Activated CD4-positive, alpha-beta T cell treated with anti-CD3 and anti-CD28 coated beads, Interleukin-2, amount 50 U/mL, for 24 hours (primary cell): ENCODE data around the gene ZNF385C.
A peak's percentile ranks its signal among the peaks of the same experiment; 100 is the strongest.

ENCODE experiments used
- DNase-seq, 2 donors: peaks; one replicate each; pipeline ENCODE4 v3.0.0-alpha.2; 2020; ENCODE audit warnings: low read depth in 1 of 2, low spot score in 1 of 2

The ZNF385C gene

DNA sequence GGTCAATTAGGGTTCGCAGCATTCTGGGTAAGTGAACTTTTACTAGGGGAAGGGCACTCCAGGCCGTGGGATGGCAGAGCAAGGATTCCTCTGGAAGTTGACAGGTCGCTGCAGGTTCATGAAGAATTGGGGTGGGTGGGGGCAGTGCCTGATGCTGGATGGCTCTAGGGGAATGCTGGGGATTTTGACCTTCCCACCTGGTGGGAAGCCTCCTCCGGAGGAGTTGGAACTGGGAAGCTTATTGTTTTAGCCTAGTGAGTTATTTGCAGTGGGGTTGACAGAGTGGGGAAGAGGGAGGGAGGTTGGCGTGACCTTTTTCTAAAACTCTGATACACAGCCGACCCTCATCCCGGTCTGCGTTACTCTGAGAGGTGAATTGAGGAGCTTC is 47.3 kb downstream of the ZNF385C start:
- DNase-seq: no peak

DNA sequence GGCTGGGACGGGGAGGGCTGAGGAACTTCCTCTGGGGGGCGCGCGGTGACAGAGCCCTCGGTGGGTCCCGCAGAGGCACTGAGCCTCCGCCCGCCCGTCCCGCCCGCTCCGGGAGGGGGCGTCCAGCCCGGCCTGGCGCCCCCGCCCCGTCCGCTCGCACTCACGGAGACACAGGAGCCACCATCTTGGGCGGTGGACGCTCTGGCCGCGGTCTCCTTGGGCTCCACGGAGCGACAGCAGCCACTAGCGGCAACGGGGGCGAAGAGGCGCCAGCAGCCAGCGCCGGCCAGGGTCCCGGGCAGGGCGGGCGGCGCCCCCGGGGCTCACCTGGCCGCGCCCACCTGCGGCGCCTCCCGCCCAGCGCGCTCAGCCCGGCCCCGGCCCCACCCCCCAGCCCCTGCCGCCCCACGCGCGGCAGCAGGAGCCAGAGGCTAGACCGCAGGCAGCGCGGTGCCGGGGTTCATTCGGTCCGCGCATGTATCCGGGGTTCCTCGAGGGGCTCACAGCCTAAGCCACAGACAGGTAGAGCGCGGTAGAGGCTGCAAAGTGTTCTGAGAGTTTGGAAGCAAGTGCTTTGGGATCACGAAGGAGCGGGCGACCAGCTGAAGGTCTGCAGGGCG is 47.8 kb downstream of the ZNF385C start, which contains the start of gene C17orf113:
TSS of gene C17orf113 (minus strand) at position 209 of the 620 bp plus-strand sequence. CDS start 7,225 bp downstream, outside the sequence.
- DNase-seq: peak in 1 of 2 donors; percentile 20

DNA sequence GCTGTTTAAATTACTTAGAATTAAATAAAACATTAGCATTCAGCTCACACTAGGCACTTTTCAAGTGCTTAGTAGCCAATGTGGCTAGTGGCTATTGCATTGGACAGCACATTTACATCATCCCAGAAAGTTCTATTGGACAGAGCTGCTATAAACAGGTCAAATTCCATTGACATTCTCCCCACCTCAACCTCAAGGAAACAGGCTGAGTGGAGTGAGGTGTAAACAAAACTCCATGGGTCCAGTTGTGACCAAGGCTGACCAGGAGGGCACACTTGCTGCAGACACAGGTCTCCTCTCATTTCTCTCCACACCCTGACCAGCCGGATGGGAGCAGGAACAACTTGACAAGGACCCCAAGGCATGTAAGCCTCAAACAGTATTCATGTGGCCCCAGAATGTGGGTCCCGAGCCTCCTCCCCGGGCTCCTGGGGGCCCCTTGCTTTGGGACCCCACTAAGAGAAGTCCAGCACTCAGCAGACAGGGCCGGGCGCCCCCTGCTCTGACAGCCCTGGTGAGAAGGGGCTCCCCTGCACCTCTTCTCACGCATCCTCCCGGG is 48.4 kb downstream of the ZNF385C start:
- no peak for DNase-seq

- no peak for DNase-seq
Observed at GRCh38 chr17:42047343-42047742, 50.9 kb downstream of the ZNF385C start.

DNA sequence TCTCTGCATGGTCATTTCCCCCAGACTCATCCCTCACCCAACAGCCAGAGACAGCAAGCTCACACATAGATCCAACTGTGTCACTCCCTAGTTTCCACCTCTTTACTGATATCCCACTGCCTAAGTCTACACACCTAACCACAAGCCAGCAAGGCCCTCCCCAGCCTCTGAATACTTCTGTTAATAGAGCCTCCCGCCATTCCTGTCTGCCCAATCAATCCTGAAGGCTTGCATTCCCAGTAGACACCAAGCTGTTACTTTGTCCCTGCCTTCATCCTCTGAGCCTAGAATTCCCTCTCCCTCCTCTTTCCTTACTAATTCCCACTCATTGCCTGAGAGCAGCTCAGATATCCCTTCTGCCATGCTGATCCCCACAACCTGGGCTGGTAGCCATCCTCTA is 52.6 kb downstream of the ZNF385C start:
- no peak for DNase-seq

GRCh38 chr17:42042598-42043319 is 55.5 kb downstream of the ZNF385C start:
- DNase-seq: no peak

DNA sequence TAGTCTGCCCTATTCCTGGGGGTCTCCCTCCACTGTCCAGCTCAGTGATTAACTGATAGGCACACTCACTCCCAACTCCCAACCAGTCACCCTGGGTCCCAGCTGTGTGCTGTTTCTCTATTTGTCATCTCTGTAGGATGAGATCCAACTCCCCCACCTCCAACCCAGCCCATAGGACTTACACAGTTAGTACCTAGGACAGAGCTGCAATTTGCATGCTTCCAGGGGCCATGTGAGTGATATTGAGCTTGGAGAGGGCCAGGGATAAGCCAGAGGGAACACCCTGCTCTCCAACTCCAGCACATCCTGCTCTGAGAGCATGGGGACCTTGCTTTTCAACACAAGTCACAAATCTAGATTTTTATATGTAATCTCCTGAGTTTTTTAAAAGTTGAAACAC is 56.7 kb downstream of the ZNF385C start:
- no peak for DNase-seq

DNA sequence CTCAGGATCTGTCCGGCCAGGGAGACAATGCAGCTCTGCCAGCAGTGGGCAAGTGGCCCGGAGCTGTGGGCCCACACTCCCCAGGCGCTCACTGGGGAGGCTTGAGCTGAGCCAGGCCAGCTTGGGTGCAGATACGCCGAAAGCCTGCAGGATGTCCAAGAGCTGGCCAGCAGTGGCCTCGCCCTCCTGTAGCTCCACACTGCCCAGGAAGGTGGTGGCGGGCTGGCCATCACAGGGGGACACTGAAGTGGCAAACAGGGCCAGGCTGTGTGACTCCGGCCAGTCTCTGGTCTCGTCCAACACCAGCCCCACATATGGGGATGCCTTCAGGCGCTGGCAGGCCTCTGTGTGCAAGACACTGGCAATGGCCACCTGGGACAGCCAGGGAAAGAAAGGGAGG is 57.5 kb downstream of the ZNF385C start:
- no peak for DNase-seq

- DNase-seq: no peak
Observed at GRCh38 chr17:42039794-42040763, 58.2 kb downstream of the ZNF385C start.

DNA sequence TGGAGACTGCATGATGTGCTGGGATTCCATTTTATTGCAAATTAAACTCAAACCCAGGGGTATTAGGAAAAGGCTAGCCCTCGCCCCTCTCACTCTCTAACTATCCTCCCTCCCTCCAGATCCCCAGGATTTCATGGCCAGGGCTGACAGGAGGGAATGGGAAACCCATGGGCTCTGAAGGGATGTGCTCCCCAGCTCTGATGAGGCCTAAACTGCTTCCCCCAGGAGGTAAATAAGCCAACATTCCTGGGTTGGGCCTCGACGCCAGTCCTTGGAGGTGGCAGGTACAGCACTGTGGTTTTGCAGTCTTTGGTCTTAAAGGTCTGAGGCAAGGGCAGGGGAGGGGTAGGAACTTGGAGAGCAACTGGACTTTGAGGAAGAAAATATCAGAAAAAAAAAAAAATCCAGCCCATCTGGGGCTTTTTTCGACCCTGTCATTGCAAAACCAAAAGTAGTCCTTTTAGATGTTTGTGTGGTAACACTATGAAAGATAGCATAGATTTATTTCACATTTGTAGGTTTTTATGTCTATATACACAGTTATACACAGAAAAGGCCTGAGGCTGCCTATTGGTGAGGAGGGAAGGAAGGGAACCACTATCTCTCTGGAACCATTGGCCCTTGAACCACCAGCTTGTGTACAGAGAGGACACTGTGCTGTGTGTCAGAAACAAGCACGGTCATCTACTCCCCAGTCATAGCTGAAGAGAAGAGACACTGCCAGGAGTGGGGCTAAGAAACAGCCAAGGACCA is 59.9 kb downstream of the ZNF385C start:
- no peak for DNase-seq

- DNase-seq: no peak
Observed at GRCh38 chr17:42034059-42034458, 64.2 kb downstream of the ZNF385C start.

DNA sequence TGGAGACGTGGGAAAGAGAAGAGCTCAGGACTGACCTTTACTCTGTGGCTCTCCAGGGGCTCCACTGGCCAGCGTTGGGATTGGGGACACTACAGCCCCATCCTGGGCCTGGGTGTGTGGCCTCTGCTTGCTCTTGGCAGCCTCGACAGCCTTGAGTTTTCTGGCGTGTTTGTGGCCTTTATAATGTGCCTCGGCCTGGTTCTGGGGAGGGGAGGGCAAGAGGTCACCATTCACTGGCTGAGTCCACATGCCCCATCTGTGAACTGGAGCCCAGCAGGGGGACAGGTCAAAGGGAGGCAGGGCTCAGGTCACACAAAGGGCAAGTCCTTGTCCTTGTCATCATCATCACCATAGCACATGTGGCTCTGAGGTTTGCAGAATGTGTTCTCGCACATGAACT is 66.7 kb downstream of the ZNF385C start:
- no peak for DNase-seq

- no peak for DNase-seq
Observed at GRCh38 chr17:42028791-42029127, 69.5 kb downstream of the ZNF385C start.

DNA sequence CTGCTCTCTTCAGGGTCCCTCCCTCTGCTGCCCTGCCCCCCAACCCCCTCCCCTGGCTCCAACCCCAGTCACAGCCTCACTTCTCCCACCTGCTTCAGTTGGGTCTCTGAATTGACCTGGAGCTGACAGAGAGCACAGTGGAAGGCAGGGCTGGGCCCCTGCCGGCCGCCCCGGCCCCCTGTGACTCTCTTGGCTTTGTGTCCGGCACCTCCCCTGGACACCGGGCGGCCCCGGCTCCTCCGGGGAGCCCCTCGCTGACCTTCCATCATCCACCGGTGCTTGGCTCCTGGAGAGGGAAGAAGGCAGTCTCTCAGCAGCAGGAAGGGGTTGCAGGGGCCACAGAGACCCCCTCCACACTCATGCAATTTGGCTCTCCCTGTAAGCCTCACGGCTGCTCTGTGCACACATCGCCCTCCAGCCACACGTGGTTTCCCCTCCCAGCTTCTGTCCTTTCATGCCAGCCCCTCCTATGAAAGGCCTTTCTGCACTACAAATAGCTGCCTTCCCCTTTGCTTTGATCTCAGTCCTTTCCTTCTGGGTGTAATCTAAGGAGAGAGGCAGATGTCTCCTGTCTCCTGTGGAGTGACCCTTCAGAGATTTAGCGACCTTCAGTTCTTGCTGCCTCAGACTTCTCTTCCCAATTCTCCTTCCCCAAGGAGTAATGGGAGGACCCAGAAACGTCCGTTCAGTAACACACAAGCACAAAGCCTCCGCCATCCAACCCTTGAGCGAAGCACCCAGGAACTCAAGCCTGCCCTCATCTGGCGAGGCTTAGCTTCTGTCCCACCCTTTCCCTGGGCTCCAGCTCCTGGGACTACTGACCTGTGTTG is 70.1 kb downstream of the ZNF385C start:
- no peak for DNase-seq

DNA sequence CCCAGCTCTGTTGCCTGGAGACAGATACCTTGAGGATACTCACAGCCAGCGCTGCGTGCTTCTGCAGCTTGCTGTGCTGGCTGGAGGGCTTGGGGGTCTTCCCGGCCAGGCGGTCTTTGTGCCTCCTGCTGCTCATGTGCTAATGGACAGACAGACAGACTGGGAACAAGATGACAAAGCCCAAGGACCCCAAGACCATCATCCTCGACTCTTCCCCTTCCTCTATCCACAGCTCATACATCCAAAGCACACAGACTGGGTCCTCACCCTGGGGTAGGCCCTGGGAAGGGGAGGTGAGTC is 70.7 kb downstream of the ZNF385C start:
- no peak for DNase-seq

- DNase-seq: no peak
Observed at GRCh38 chr17:42026857-42027589, 71.2 kb downstream of the ZNF385C start.

DNA sequence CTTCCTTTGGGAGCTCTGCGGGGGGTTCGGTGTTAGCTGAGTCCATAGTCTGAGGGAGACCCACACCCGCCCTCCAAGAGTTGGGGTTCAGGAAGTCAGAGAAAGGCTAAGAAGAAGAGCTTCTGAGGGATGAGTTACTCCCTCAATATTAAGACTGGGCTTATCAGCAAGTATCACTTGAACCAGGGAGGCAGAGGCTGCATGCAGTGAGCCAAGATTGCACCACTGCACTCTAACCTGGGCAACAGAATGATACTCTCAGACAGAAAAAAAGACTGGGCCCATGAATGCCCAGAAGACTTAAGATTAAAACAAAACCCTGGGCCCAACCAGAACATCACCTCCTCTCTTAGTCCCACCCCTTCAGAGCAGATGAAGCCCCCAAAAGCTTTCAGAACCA is 72.3 kb downstream of the ZNF385C start:
- DNase-seq: no peak

GRCh38 chr17:42025191-42025579 is 73.1 kb downstream of the ZNF385C start:
- no peak for DNase-seq

- DNase-seq: no peak
Observed at GRCh38 chr17:42023524-42024349, 74.5 kb downstream of the ZNF385C start.
